ENCODE results near the gene BNIP2. TPM values are rescaled to one million over a fixed set of nuclear protein-coding genes. Genes with fewer than 3 reads are reported as not detected.
A peak's percentile ranks its signal among the peaks of the same experiment; 100 is the strongest.

Gene BNIP2
- total and polyA plus RNA-seq, 2 of the 13 experiments (the other 11 are each of a cell fraction or from before 2014, with no cell fraction given), result 17.4 to 57.6 TPM

DNA sequence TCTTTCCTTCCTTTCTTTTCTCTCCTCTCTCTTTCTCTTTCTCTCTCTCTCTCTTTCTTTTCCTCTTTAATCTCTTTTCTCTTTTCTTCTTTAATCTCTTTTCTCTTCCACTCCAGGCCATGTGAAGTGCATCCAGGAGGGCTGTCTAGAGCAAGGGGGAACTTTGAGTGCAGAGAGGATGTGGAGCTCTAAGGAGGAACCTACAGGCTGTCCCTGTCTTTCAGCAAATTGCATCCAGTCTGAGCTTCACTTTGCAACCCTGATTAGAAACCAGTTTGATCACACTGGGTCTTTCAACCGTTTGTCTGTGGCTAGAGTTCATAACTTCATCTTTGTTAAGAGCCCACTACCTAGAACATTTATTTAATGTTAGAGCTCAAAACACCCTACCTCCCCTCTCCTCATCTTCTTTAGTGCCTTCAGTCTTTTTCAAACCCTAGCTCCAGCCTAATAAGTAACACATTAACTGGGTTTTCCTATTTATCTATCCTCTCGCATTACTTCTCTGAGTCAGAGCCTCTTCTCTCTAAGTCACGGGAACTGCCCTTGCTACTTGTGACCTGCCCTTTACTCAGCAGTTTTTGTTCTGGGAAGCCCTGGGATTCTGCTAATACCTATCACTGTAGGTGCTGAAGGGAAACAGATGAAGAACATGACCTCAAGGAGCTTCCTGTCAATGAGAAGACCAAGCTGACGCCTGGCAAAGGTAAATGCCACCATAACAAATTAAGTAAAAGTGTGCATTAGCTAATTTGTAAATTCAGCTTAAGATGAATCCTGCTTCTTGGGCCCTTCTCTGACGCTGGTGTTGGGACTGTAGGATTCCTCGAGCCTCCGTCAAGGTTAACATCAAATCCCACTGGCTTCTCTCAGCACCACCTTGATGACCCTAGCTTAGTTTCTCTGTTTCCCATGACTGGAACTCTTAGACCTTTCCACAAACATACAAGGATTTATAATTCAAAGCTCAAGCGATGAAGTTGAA, 77.6 kb downstream of the BNIP2 start, which contains the start of gene GCNT3 (continued):
- TF ChIP-seq, protein P1, sequence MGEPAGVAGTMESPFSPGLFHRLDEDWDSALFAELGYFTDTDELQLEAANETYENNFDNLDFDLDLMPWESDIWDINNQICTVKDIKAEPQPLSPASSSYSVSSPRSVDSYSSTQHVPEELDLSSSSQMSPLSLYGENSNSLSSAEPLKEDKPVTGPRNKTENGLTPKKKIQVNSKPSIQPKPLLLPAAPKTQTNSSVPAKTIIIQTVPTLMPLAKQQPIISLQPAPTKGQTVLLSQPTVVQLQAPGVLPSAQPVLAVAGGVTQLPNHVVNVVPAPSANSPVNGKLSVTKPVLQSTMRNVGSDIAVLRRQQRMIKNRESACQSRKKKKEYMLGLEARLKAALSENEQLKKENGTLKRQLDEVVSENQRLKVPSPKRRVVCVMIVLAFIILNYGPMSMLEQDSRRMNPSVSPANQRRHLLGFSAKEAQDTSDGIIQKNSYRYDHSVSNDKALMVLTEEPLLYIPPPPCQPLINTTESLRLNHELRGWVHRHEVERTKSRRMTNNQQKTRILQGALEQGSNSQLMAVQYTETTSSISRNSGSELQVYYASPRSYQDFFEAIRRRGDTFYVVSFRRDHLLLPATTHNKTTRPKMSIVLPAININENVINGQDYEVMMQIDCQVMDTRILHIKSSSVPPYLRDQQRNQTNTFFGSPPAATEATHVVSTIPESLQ (CRISPR knock-in tag; conservative IDR thresholded peaks at IDR 0.05), result no peak
- TF ChIP-seq TSC22D2 (CRISPR knock-in tag; IDR thresholded peaks at IDR 0.05; ENCODE audit: borderline replicate concordance), result no peak
- TF ChIP-seq KMT2B (CRISPR knock-in tag; IDR thresholded peaks at IDR 0.05), result no peak
- peak in 1 of 2 experiments; percentile 68; a peak in 2 of 4 replicates for TF ChIP-seq EP300 (IDR thresholded peaks at IDR 0.05; ENCODE audit: low read depth in 2 of 2, low read length in 2 of 2)
- TF ChIP-seq EP300 (CRISPR knock-in tag; IDR thresholded peaks at IDR 0.05; ENCODE audit: borderline replicate concordance), result no peak
- no peak for TF ChIP-seq REPIN1 (CRISPR knock-in tag; IDR thresholded peaks at IDR 0.05; ENCODE audit: borderline replicate concordance, low read depth)
- TF ChIP-seq, protein P2, sequence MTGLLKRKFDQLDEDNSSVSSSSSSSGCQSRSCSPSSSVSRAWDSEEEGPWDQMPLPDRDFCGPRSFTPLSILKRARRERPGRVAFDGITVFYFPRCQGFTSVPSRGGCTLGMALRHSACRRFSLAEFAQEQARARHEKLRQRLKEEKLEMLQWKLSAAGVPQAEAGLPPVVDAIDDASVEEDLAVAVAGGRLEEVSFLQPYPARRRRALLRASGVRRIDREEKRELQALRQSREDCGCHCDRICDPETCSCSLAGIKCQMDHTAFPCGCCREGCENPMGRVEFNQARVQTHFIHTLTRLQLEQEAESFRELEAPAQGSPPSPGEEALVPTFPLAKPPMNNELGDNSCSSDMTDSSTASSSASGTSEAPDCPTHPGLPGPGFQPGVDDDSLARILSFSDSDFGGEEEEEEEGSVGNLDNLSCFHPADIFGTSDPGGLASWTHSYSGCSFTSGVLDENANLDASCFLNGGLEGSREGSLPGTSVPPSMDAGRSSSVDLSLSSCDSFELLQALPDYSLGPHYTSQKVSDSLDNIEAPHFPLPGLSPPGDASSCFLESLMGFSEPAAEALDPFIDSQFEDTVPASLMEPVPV (CRISPR knock-in tag; IDR thresholded peaks at IDR 0.05), result no peak
- TF ChIP-seq, protein P3, sequence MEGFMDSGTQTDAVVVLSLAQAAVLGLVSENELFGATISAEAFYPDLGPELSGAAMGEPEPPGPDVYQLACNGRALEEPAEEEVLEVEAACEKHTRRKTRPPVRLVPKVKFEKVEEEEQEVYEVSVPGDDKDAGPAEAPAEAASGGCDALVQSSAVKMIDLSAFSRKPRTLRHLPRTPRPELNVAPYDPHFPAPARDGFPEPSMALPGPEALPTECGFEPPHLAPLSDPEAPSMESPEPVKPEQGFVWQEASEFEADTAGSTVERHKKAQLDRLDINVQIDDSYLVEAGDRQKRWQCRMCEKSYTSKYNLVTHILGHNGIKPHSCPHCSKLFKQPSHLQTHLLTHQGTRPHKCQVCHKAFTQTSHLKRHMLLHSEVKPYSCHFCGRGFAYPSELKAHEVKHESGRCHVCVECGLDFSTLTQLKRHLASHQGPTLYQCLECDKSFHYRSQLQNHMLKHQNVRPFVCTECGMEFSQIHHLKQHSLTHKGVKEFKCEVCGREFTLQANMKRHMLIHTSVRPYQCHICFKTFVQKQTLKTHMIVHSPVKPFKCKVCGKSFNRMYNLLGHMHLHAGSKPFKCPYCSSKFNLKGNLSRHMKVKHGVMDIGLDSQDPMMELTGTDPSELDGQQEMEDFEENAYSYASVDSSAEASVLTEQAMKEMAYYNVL (CRISPR knock-in tag; IDR thresholded peaks at IDR 0.05; ENCODE audit: borderline replicate concordance), result peak; percentile 70; the same call in 1 of the 2 replicates
- no peak for TF ChIP-seq ZNF274 (CRISPR knock-in tag; IDR thresholded peaks at IDR 0.05)
- TF ChIP-seq, protein P4, sequence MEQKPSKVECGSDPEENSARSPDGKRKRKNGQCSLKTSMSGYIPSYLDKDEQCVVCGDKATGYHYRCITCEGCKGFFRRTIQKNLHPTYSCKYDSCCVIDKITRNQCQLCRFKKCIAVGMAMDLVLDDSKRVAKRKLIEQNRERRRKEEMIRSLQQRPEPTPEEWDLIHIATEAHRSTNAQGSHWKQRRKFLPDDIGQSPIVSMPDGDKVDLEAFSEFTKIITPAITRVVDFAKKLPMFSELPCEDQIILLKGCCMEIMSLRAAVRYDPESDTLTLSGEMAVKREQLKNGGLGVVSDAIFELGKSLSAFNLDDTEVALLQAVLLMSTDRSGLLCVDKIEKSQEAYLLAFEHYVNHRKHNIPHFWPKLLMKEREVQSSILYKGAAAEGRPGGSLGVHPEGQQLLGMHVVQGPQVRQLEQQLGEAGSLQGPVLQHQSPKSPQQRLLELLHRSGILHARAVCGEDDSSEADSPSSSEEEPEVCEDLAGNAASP (CRISPR knock-in tag; IDR thresholded peaks at IDR 0.05; ENCODE audit: borderline replicate concordance), result no peak
- TF ChIP-seq, protein P5, sequence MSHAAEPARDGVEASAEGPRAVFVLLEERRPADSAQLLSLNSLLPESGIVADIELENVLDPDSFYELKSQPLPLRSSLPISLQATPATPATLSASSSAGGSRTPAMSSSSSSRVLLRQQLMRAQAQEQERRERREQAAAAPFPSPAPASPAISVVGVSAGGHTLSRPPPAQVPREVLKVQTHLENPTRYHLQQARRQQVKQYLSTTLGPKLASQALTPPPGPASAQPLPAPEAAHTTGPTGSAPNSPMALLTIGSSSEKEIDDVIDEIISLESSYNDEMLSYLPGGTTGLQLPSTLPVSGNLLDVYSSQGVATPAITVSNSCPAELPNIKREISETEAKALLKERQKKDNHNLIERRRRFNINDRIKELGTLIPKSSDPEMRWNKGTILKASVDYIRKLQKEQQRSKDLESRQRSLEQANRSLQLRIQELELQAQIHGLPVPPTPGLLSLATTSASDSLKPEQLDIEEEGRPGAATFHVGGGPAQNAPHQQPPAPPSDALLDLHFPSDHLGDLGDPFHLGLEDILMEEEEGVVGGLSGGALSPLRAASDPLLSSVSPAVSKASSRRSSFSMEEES (CRISPR knock-in tag; IDR thresholded peaks at IDR 0.05), result peak; percentile 92
- TF ChIP-seq, protein P6, sequence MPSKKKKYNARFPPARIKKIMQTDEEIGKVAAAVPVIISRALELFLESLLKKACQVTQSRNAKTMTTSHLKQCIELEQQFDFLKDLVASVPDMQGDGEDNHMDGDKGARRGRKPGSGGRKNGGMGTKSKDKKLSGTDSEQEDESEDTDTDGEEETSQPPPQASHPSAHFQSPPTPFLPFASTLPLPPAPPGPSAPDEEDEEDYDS (CRISPR knock-in tag; IDR thresholded peaks at IDR 0.05), result peak; percentile 67; the same call in 1 of the 2 replicates
- peak; percentile 60; the same call in 1 of the 2 replicates for TF ChIP-seq NCOR1 (IDR thresholded peaks at IDR 0.05; ENCODE audit: borderline replicate concordance, low read length)
